Hepatocyte (in vitro differentiated cells): ENCODE results near the gene SYTL5.

Experiments used
- CTCF ChIP-seq: fragments of 200-600 bp; sonication (generic); IDR thresholded peaks from 2 replicates; pipeline ENCODE4 v1.5.1; 2016; ENCODE audit warnings: antibody characterized with exemption, mild to moderate bottlenecking; ENCODE audit not compliant: poor library complexity
- EZH2 ChIP-seq: fragments of 200-600 bp; sonication (generic); IDR thresholded peaks from 2 replicates; pipeline ENCODE4 v1.6.1; 2016; ENCODE audit warnings: antibody characterized with exemption, mild to moderate bottlenecking, borderline replicate concordance

DNA sequence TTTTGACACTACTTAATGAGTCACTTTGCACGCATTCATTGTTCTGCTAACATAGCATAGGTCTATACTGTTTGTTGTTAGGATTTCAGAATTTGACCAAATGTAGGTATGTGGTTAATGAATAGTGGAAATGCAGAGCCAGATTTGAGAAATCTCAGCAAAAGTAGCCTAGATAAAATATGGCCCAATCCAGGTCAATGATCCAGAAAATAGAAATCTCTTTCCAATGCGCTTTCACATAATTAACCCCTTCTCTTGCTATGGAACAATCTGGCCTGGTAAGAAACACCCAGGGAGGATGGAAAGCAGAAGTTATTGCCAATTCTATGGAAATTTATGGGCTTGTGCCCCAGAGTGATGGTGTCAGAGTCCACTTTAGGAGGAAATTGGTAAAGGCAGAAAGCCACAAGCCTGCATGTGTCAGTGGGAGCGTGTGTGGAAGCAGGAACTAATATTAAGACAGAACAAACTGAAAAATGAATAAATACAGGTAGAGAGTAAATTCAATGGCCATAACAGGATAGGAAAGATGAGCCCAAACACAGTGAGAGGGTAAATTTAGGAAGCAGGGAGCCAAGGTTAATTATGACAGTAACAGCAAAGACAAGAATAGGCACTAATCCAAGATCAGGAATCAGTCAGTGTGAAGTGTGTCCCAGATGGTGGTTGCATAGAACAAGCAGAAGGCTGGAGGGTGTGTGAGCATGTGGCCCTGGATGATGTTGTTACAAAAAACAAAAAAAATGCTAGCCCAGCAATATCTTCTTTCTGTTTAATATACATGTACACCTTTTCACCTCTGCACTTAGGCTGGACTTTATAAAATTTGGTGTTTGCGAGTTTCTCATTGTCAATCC lies 102.9 kb downstream of the SYTL5 start:
- TF ChIP-seq CTCF (no peak), EZH2 (no peak)
